ENCODE results near the gene ART1. TPM values are rescaled to one million over a fixed set of nuclear protein-coding genes. Genes with fewer than 3 reads are reported as not detected.

The ART1 gene
- total and polyA plus RNA-seq, 2 experiments from 2014 or later = 0.30 TPM; not detected in 1

DNA sequence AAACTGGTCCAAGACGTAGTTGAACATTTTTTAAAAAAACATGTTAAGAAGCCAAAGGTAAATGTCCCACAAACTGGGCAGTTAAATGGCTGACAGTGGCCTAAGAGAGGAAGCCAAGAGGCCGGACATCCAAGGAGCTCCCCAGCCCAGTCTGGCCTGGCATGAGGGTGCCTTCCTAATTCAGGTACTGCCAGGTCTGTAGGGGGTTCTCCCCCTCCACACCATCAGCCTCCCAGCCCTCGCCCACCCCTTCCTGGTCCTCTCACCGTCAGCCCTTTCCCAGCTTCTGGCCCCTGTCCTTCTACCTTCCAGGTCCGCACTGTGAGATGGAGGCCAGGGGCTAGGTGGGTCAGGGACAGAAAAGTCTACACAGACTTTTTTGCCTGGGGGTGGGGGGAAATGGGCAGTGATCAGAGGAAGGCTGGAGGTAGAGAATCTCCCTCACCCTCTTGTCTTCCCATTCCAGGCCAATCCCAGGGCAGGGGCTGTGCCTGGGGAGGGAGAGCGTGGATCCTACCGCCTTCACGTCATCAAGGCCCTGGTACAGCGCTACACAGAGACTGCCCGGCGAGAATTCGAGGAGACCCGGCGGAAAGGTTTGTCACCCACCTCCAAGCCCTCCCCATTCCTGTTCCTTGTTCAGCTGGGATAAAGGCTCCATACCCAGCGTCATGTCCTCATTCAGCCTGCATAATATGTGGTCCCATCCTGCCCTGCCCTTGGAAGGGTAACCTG is 9.1 kb upstream of the ART1 start:
- Histone ChIP-seq H3K4me3 (no peak overlapping the region), H3K27me3 (no peaks in the 10 kb centered on the region), H3K36me3 (no peaks in the 10 kb centered on the region), H3K9me3 (ENCODE audit: low read depth) (no peaks in the 10 kb centered on the region), H3K27ac (no peak overlapping the region), H3K4me1 (ENCODE audit: low read depth) (no peaks in the 10 kb centered on the region)
- TF ChIP-seq CTCF (IDR thresholded peaks at IDR 0.05; ENCODE audit: low read depth, low read length) = no peak
- no peak for DNase-seq (ENCODE audit: low read depth in 1 of 2, low spot score in 1 of 2)

GRCh38 chr11:3637201-3637600 is 7.7 kb upstream of the ART1 start:
- Histone ChIP-seq H3K27ac (no peak overlapping the region), H3K9me3 (ENCODE audit: low read depth) (no peaks in the 10 kb centered on the region), H3K4me3 (no peak overlapping the region), H3K27me3 (no peaks in the 10 kb centered on the region), H3K4me1 (ENCODE audit: low read depth) (no peaks in the 10 kb centered on the region), H3K36me3 (no peaks in the 10 kb centered on the region)
- TF ChIP-seq CTCF (IDR thresholded peaks at IDR 0.05; ENCODE audit: low read depth, low read length) = no peak
- DNase-seq (ENCODE audit: low read depth in 1 of 2, low spot score in 1 of 2) = no peak

DNA sequence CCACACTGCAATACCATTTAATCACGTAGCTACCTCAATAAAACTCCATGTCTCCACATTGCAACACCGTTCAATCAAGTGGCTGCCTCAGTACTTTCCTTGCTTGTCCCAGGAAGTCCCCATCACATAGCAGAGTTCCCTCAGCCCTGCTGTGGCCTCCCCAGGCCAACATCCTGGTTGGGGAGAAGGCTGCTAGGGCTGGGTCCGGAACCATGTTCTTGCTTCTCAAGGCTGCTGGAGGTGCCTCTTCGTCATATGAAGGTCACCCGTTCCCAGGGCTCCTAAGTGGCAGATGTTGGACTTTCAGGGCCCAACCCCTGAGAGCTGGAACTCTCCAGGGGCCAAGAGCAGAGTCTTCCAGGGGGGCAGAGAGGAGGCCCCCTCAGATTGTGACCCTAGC is 6.4 kb upstream of the ART1 start:
- Histone ChIP-seq H3K9me3 (ENCODE audit: low read depth) (no peaks in the 10 kb centered on the region), H3K4me1 (ENCODE audit: low read depth) (peaks cover 6% of the 10 kb centered on the region), H3K36me3 (no peaks in the 10 kb centered on the region), H3K4me3 (no peak overlapping the region), H3K27me3 (no peaks in the 10 kb centered on the region), H3K27ac (no peak overlapping the region)
- DNase-seq (ENCODE audit: low read depth in 1 of 2, low spot score in 1 of 2) = no peak
- no peak for TF ChIP-seq CTCF (IDR thresholded peaks at IDR 0.05; ENCODE audit: low read depth, low read length)

GRCh38 chr11:3639841-3640240 is 5.1 kb upstream of the ART1 start:
- Histone ChIP-seq H3K4me1 (ENCODE audit: low read depth) (peaks cover 6% of the 10 kb centered on the region), H3K27me3 (no peaks in the 10 kb centered on the region), H3K9me3 (ENCODE audit: low read depth) (no peaks in the 10 kb centered on the region), H3K27ac (no peak overlapping the region), H3K4me3 (no peak overlapping the region), H3K36me3 (no peaks in the 10 kb centered on the region)
- no peak for DNase-seq (ENCODE audit: low read depth in 1 of 2, low spot score in 1 of 2)
- TF ChIP-seq CTCF (IDR thresholded peaks at IDR 0.05; ENCODE audit: low read depth, low read length) = no peak

DNA sequence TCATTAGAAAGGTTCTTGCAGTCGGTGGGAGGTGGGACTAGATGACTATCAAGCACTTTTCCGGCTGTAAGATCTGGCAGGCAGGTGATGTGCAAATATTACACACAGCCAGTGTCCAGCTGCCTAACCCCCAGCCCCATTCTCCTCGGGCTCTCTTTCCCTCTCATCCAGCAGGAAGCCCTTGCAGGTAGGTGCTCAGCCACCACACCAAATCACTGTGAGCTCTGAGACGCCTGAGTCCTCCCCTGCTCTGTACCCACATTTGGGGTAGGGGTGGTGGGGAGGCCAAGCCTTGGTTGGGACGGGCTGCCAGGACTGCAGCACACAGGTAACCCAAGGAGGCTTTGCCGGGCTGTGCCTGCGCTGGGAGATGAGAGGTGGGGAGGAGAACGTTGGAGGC is 3.7 kb upstream of the ART1 start:
- Histone ChIP-seq H3K27ac (no peak overlapping the region), H3K27me3 (no peaks in the 10 kb centered on the region), H3K9me3 (ENCODE audit: low read depth) (no peaks in the 10 kb centered on the region), H3K36me3 (no peaks in the 10 kb centered on the region), H3K4me3 (peak overlapping the region; percentile 43), H3K4me1 (ENCODE audit: low read depth) (peaks cover 6% of the 10 kb centered on the region)
- no peak for TF ChIP-seq CTCF (IDR thresholded peaks at IDR 0.05; ENCODE audit: low read depth, low read length)
- DNase-seq (ENCODE audit: low read depth in 1 of 2, low spot score in 1 of 2) = no peak

Measured in cardiac muscle cell (in vitro differentiated cells and primary cell).